Subcutaneous adipose tissue (tissue), 4 donors: ENCODE results near the gene DBN1. TPM values are rescaled to one million over a fixed set of nuclear protein-coding genes. Genes with fewer than 3 reads are reported as not detected.

Experiments
- CTCF ChIP-seq: fragments of 450-650 bp; IDR thresholded peaks from one replicate; pipeline ENCODE4 v1.5.1; 2016; ENCODE audit warnings: low read depth, mild to moderate bottlenecking, control low read depth, antibody characterized with exemption, moderate library complexity
- total RNA-seq, 4 donors: library from RNA; depleted of rRNA; stranded (reverse); fragments of >200 nt; gene quantifications; one replicate each; pipeline ENCODE4 v1.1.0, GENCODE V29; 2016

The DBN1 gene
- total RNA-seq, 4 donors from 2014 or later: 25.2 to 50.9 (median 37.6) TPM

- TF ChIP-seq CTCF: no peak
These were observed 31.2 kb downstream of the DBN1 start for GRCh38 chr5:177442066-177442826.

GRCh38 chr5:177440990-177441780, 32.2 kb downstream of the DBN1 start:
- no peak for TF ChIP-seq CTCF

- no peak for TF ChIP-seq CTCF
These were observed 33.0 kb downstream of the DBN1 start for GRCh38 chr5:177440211-177440989.

- no peak for TF ChIP-seq CTCF
These were observed 33.8 kb downstream of the DBN1 start for GRCh38 chr5:177439518-177440053.

GRCh38 chr5:177438468-177438867, 35.0 kb downstream of the DBN1 start:
- no peak for TF ChIP-seq CTCF

GRCh38 chr5:177437623-177438022, 35.8 kb downstream of the DBN1 start:
- no peak for TF ChIP-seq CTCF
